ENCODE data around the gene SNX13.
"Not testable (repeated sequence)": the region's sequence is repeated elsewhere in the genome, so short reads cannot be mapped to it uniquely, and the experiment has no call there.

The SNX13 gene

GRCh38 chr7:17816903-17817302 lies 123.4 kb downstream of the SNX13 start:
- H3K27ac ChIP-seq, result no peak overlapping the region
- no peaks in the 10 kb centered on the region for H3K9me3 ChIP-seq (ENCODE audit: severe bottlenecking)
- no peaks in the 10 kb centered on the region for H3K27me3 ChIP-seq (ENCODE audit: insufficient read depth, low read depth, severe bottlenecking)
- H3K36me3 ChIP-seq, result peaks cover 6% of the 10 kb centered on the region; the same call in 1 of the 2 replicates
- no peak overlapping the region for H3K4me3 ChIP-seq (ENCODE audit: low read depth, low read length)
- no peak for DNase-seq
- TF ChIP-seq, protein P1, sequence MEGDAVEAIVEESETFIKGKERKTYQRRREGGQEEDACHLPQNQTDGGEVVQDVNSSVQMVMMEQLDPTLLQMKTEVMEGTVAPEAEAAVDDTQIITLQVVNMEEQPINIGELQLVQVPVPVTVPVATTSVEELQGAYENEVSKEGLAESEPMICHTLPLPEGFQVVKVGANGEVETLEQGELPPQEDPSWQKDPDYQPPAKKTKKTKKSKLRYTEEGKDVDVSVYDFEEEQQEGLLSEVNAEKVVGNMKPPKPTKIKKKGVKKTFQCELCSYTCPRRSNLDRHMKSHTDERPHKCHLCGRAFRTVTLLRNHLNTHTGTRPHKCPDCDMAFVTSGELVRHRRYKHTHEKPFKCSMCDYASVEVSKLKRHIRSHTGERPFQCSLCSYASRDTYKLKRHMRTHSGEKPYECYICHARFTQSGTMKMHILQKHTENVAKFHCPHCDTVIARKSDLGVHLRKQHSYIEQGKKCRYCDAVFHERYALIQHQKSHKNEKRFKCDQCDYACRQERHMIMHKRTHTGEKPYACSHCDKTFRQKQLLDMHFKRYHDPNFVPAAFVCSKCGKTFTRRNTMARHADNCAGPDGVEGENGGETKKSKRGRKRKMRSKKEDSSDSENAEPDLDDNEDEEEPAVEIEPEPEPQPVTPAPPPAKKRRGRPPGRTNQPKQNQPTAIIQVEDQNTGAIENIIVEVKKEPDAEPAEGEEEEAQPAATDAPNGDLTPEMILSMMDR (IDR thresholded peaks at IDR 0.05; ENCODE audit: low read depth, low read length), result no peak

- H3K4me3 ChIP-seq (ENCODE audit: low read depth, low read length), result no peak overlapping the region
- no peak for DNase-seq
- H3K27ac ChIP-seq, result no peak overlapping the region
- no peaks in the 10 kb centered on the region for H3K9me3 ChIP-seq (ENCODE audit: severe bottlenecking)
- peaks cover 3% of the 10 kb centered on the region; the same call in 1 of the 2 replicates for H3K36me3 ChIP-seq
- no peaks in the 10 kb centered on the region for H3K27me3 ChIP-seq (ENCODE audit: insufficient read depth, low read depth, severe bottlenecking)
- TF ChIP-seq, protein P1 (IDR thresholded peaks at IDR 0.05; ENCODE audit: low read depth, low read length), result no peak
Measured at GRCh38 chr7:17815318-17815717, 125.0 kb downstream of the SNX13 start.

GRCh38 chr7:17814058-17814457 lies 126.2 kb downstream of the SNX13 start:
- Histone ChIP-seq H3K36me3 (peaks cover 3% of the 10 kb centered on the region; the same call in 1 of the 2 replicates), H3K9me3 (ENCODE audit: severe bottlenecking) (no peaks in the 10 kb centered on the region), H3K27me3 (ENCODE audit: insufficient read depth, low read depth, severe bottlenecking) (no peaks in the 10 kb centered on the region), H3K4me3 (ENCODE audit: low read depth, low read length) (no peak overlapping the region), H3K27ac (no peak overlapping the region)
- no peak for DNase-seq
- TF ChIP-seq, protein P1 (IDR thresholded peaks at IDR 0.05; ENCODE audit: low read depth, low read length), result no peak

DNA sequence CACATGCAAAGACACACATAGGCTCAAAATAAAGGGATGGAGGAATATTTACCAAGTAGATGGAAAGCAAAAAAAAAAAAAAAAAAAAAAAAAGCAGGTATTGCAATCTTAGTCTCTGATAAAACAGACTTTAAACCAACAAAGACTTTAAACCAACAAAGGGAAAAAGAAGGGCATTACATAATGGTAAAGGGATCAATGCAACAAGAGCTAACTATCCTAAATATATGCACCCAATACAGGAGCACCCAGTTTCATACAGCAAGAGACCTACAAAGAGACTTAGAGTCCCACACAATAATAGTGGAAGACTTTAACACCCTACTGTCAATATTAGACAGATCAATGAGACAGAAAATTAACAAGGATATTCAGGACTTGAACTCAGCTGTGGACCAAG lies 131.1 kb downstream of the SNX13 start:
- H3K9me3 ChIP-seq (ENCODE audit: severe bottlenecking); DNase-seq; H3K27ac ChIP-seq; H3K27me3 ChIP-seq (ENCODE audit: insufficient read depth, low read depth, severe bottlenecking); H3K36me3 ChIP-seq; H3K4me3 ChIP-seq (ENCODE audit: low read depth, low read length): not testable (repeated sequence)

GRCh38 chr7:17807242-17807641 lies 133.1 kb downstream of the SNX13 start:
- Histone ChIP-seq H3K4me3 (ENCODE audit: low read depth, low read length) (no peak overlapping the region), H3K36me3 (no peaks in the 10 kb centered on the region), H3K9me3 (ENCODE audit: severe bottlenecking) (no peaks in the 10 kb centered on the region), H3K27ac (no peak overlapping the region), H3K27me3 (ENCODE audit: insufficient read depth, low read depth, severe bottlenecking) (no peaks in the 10 kb centered on the region)
- TF ChIP-seq, protein P1 (IDR thresholded peaks at IDR 0.05; ENCODE audit: low read depth, low read length), result no peak
- no peak for DNase-seq

GRCh38 chr7:17806631-17807030 lies 133.7 kb downstream of the SNX13 start:
- TF ChIP-seq, protein P1 (IDR thresholded peaks at IDR 0.05; ENCODE audit: low read depth, low read length), result no peak
- H3K27me3 ChIP-seq (ENCODE audit: insufficient read depth, low read depth, severe bottlenecking), result no peaks in the 10 kb centered on the region
- H3K27ac ChIP-seq, result no peak overlapping the region
- H3K9me3 ChIP-seq (ENCODE audit: severe bottlenecking), result no peaks in the 10 kb centered on the region
- no peak for DNase-seq
- H3K4me3 ChIP-seq (ENCODE audit: low read depth, low read length), result no peak overlapping the region
- H3K36me3 ChIP-seq, result no peaks in the 10 kb centered on the region
